GM12872 (cell line): ENCODE measurements around the gene DGKH.

Source experiments
- CTCF ChIP-seq: IDR thresholded peaks from 3 replicates; pipeline ENCODE4 v1.5.1; 2011; ENCODE audit warnings: low read depth, mild to moderate bottlenecking, low read length, moderate library complexity; ENCODE audit not compliant: insufficient read depth

Gene DGKH

GRCh38 chr13:42100960-42101359, 52.5 kb downstream of the DGKH start:
- TF ChIP-seq CTCF: no peak

DNA sequence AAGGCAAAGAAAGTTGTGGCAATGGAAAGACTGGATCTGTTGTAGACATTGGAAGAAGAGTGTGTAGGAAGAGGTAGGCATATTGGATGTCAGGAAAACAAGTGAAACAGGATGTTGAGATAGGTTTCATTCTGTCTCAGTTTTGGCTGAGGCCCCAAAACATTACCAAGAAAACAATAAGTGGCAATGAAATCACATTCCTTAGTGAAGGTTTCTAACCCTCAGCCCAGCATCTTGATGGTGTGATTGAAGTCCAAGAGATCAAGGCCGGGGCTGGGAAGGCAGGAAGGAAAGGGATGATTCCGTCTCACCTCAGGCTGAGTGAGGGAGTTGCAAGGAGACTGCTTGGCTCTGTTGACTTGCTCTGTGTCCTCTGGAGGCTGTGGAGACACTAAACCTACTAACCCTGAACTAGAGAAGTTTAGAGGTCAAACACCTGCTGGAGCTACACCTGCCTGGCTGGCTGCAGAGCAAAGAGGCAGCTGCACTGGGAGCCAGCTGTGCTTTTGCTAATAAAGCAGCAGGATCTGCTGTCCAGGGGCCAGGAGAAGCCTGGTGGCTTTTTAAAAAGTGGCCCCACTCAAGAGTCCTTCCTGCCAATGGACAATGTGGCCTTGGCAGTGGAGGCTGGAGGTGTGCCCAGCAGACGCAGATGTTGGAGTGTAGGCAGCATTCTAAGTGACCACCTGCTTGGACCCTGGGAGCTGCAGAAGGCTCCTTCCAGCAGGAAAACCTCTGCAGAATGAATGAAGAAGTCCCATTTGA, 53.6 kb downstream of the DGKH start:
- TF ChIP-seq CTCF: no peak

DNA sequence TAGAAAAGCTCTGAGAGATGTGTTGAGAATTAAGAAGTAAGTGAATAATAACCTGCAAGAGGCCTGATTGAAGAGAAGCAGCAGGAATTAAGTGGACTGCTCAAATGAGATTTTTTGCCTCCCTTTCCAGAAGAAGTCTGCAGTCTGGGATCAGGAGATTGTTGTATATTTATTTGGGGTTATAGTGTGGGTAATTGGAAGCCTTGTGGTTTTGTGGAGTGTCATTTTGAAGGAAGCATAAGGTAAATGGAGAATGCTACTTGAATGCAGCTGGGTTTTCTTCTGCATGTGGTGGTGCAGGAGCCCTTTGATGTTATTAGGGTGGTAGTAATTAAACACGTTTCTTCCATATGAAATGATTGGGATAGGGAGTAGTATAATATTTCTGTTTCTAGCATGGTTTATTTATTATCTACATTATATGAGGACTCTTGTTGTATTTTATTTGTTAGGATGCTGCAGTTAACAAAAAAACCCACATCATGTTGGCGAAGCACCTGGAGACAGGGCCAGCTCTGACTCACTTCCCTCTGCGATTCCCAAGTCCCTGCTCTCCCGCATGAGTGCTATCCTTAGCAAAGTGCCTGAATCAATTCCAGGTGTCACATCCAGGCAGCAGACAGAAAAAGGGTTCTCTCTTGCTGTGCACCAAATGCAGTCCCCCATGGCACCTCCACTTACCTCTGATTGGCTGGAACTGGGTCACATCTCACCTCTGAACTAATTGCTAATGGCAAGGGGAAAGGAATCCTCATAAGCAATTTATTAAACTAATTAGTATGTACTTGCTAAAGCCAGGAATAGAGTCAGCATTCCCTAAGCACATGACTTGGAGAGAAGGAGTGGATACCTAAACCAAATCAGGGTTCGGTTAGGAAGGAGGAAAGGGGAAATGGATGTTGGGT, 54.8 kb downstream of the DGKH start:
- no peak for TF ChIP-seq CTCF

- TF ChIP-seq CTCF: no peak
Measured at GRCh38 chr13:42106998-42107397, 58.5 kb downstream of the DGKH start.

DNA sequence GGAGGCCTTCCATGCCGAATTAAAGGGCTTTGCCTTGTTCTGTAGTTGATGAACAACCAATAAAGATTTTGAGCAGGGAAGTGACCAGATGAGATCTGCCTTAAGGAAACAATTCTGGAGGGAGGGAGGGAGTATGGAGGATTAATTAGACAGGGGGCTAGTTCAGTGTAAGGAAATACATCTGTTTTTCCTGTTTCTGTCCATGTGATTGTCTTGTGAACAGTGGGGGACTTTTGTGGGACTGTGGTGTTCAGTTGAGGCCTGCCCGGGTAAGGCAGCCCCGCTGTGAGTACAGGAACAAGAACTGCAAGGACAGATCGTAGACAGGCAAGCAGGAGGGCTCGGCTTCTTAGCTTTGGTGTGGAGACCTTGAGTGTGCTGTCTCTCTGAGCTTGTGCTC, 59.0 kb downstream of the DGKH start:
- no peak for TF ChIP-seq CTCF

- TF ChIP-seq CTCF: no peak
Measured at GRCh38 chr13:42108217-42108616, 59.8 kb downstream of the DGKH start.

DNA sequence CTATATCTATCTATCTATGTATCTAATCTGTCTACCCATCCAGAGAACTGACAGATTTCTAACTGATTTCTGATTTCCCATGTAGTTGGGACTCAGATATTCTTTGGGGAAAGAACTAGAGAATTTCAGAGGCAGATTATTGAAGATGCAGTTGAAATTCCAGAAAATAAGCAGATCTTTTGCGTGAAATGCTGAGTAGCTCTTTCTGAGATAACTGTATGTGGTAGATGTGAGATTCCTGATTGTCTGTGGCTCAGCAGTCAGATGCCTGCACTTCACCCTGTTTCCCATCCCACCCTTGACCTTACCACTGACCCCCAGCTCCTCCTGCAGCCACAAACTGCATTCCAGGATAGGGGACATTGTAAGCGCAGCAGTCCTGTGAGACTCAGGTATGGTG, 61.5 kb downstream of the DGKH start:
- no peak for TF ChIP-seq CTCF
